Type B pancreatic cell (in vitro differentiated cells): ENCODE data around the gene UTRN. TPM values are rescaled to one million over a fixed set of nuclear protein-coding genes. Genes with fewer than 3 reads are reported as not detected.

ENCODE experiments used
- DNase-seq: peaks from one replicate; pipeline ENCODE4 v3.0.0; 2021; ENCODE audit warnings: mixed read lengths; ENCODE audit not compliant: unreplicated experiment; ENCODE audit errors: extremely low spot score
- H3K27ac Mint-ChIP-seq: 2 replicates; pipeline ENCODE4 v1.8.0; 2021; ENCODE audit warnings: mild to moderate bottlenecking, mixed read lengths
- H3K27me3 Mint-ChIP-seq: 2 replicates; pipeline ENCODE4 v1.8.0; 2021; ENCODE audit warnings: mixed read lengths
- H3K36me3 Mint-ChIP-seq: 2 replicates; pipeline ENCODE4 v1.8.0; 2021; ENCODE audit warnings: mixed read lengths
- H3K4me1 Mint-ChIP-seq: one replicate; pipeline ENCODE4 v1.8.0; 2021; ENCODE audit warnings: mixed read lengths; ENCODE audit not compliant: unreplicated experiment
- H3K4me3 Mint-ChIP-seq: 2 replicates; pipeline ENCODE4 v1.8.0; 2021; ENCODE audit warnings: mild to moderate bottlenecking, mixed read lengths
- H3K9me3 Mint-ChIP-seq: 2 replicates; pipeline ENCODE4 v1.8.0; 2021; ENCODE audit warnings: mixed read lengths
- CTCF ChIP-seq: fragments of 200-600 bp; sonication (generic); conservative IDR thresholded peaks from 2 replicates; pipeline ENCODE4 v1.5.0; 2021; ENCODE audit warnings: antibody characterized with exemption, mild to moderate bottlenecking
- total RNA-seq: library from RNA; stranded (reverse); gene quantifications from 2 replicates; pipeline ENCODE4 v1.2.1, GENCODE V29; 2021; ENCODE audit warnings: low replicate concordance

UTRN gene
- total RNA-seq, 1 donor from 2014 or later: 77.7 TPM

- Mint-ChIP-seq H3K27ac (no peak overlapping the region), H3K27me3 (no peaks in the 10 kb centered on the region), H3K4me3 (no peak overlapping the region), H3K4me1 (peaks cover 13% of the 10 kb centered on the region), H3K9me3 (peaks cover 14% of the 10 kb centered on the region), H3K36me3 (no peaks in the 10 kb centered on the region)
- no peak for DNase-seq
- no peak for TF ChIP-seq CTCF
Observed at GRCh38 chr6:144250276-144250675, 34.9 kb upstream of the UTRN start.

DNA sequence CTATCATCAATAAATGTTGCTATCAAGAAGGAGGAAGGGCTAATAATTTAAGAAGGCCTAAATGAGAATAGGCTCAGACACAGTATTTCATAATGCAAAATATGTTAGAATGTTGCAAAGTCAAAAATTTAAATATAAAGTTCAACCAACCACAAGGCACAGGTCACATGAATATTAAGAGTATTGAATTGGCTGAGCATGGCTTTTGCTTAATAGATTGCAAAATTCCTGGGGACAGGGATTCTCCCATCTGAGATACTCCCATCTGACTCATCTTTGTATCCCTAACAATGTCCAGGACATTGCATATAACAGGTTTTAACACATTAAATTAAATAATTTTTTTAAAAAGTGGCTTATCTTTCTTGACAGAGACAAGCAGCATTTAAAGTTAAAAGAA, 32.9 kb upstream of the UTRN start:
- Mint-ChIP-seq H3K27ac (no peak overlapping the region), H3K36me3 (no peaks in the 10 kb centered on the region), H3K4me3 (no peak overlapping the region), H3K9me3 (peaks cover under 1% of the 10 kb centered on the region), H3K27me3 (no peaks in the 10 kb centered on the region), H3K4me1 (peaks cover 13% of the 10 kb centered on the region)
- no peak for TF ChIP-seq CTCF
- no peak for DNase-seq

DNA sequence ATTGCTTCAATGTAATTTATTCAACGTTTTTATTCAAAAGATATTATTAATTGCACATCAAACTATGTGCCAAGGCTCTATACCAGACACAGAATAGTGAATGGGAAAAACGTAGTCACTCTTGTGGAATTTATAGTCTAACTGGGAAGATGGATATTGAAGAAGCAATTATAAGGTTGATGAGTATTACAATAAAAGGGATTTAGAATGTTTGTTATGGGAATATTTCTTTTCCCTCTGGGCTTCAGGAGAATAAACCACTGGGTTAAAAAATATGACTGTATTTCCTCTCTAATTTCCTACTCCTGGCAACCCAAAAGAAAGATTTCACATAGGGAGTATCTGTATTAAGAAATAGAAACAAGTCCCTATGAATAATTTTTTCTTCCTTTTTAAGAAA, 25.1 kb upstream of the UTRN start:
- H3K4me3 Mint-ChIP-seq: no peak overlapping the region
- H3K27ac Mint-ChIP-seq: no peak overlapping the region
- DNase-seq: no peak
- peaks cover 7% of the 10 kb centered on the region for H3K27me3 Mint-ChIP-seq
- peaks cover 12% of the 10 kb centered on the region for H3K4me1 Mint-ChIP-seq
- no peaks in the 10 kb centered on the region for H3K36me3 Mint-ChIP-seq
- no peak for TF ChIP-seq CTCF
- H3K9me3 Mint-ChIP-seq: peaks cover 9% of the 10 kb centered on the region

DNA sequence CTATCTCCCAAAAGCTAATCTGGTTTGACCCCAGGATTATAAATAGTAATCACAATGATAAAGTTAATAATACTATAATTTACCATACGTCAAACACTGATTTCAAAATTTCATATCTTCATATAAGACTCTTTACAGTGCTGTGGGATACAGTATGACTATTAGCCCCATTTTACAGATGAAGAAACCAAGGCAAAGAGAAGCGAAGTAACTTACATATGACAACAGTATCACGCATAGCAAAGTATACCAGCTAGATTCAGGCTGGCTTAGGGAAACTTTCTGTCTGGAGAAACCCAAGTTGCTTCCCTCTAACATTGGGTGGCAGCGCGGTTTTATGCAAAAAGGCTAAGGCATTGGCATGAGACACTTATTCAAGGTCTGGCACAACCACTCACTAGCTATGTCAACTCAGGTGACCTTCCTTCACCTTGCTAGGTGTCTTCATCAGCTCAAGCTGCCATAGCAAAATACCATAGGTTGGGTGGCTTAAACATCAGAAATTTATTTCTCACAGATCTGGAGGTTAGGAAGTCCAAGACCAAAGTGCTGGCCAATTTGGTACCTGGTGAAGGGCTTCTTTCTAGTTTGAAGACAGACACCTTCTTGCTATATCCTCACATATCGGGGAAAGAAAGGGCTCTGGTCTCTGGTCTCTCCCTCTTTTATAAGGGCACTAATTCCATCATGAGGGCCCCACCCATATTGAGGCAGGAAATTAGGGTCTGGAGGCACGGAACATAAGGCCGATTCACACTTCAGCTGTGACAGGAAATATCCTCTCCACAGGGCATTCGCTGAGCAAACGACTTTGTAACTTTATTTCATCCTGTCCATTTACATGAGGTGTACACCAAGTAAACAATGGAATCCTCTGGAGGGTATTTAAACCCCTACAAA, 22.4 kb upstream of the UTRN start:
- H3K4me1 Mint-ChIP-seq: peaks cover 18% of the 10 kb centered on the region
- DNase-seq: no peak
- no peaks in the 10 kb centered on the region for H3K36me3 Mint-ChIP-seq
- H3K9me3 Mint-ChIP-seq: peaks cover 9% of the 10 kb centered on the region
- H3K27me3 Mint-ChIP-seq: peaks cover 7% of the 10 kb centered on the region
- H3K27ac Mint-ChIP-seq: no peak overlapping the region
- TF ChIP-seq CTCF: no peak
- H3K4me3 Mint-ChIP-seq: no peak overlapping the region

GRCh38 chr6:144263786-144264185, 21.3 kb upstream of the UTRN start:
- H3K4me1 Mint-ChIP-seq: peaks cover 18% of the 10 kb centered on the region
- peaks cover 7% of the 10 kb centered on the region for H3K27me3 Mint-ChIP-seq
- H3K27ac Mint-ChIP-seq: peak overlapping the region; percentile 87
- no peak for TF ChIP-seq CTCF
- H3K9me3 Mint-ChIP-seq: peaks cover 11% of the 10 kb centered on the region
- no peak overlapping the region for H3K4me3 Mint-ChIP-seq
- DNase-seq: no peak
- peaks cover 3% of the 10 kb centered on the region for H3K36me3 Mint-ChIP-seq
